Small intestine (tissue), 7 donors: ENCODE results near the gene THRB. TPM values are rescaled to one million over a fixed set of nuclear protein-coding genes. Genes with fewer than 3 reads are reported as not detected.
"Not testable (repeated sequence)": the region's sequence is repeated elsewhere in the genome, so short reads cannot be mapped to it uniquely, and the experiment has no call there.

ENCODE experiments used
- DNase-seq, 2 donors: peaks; one replicate each; pipeline versions ENCODE4 v3.0.0 to v3.0.0-alpha.2; 2013
- FAIRE-seq: peaks from 2 replicates; lab custom pipeline; 2012; peaks lifted over from hg19 to GRCh38; lab: Jason Lieb, UNC
- H3K27ac ChIP-seq, 3 donors: one replicate each; pipeline ENCODE4 v1.5.1; 2013; ENCODE audit warnings: low read length in 2 of 3, mild to moderate bottlenecking in 2 of 3, control low read depth in 1 of 3, inconsistent platforms in 1 of 3, low read depth in 1 of 3, moderate library complexity in 1 of 3
- H3K27me3 ChIP-seq, 3 donors: one replicate each; pipeline ENCODE4 v1.6.1; 2013; ENCODE audit warnings: low read length in 3 of 3, inconsistent platforms in 1 of 3; ENCODE audit not compliant: control insufficient read depth in 3 of 3, insufficient read depth in 3 of 3
- H3K36me3 ChIP-seq, 3 donors: one replicate each; pipeline ENCODE4 v1.6.1; 2013; ENCODE audit warnings: low read length in 3 of 3, inconsistent platforms in 1 of 3, low read depth in 1 of 3, mild to moderate bottlenecking in 1 of 3, moderate library complexity in 1 of 3; ENCODE audit not compliant: control insufficient read depth in 3 of 3, insufficient read depth in 2 of 3
- H3K4me1 ChIP-seq, 3 donors: one replicate each; pipeline ENCODE4 v1.6.1; 2013; ENCODE audit warnings: low read length in 2 of 3, inconsistent platforms in 1 of 3, low read depth in 1 of 3, mild to moderate bottlenecking in 1 of 3, moderate library complexity in 1 of 3; ENCODE audit not compliant: control insufficient read depth in 3 of 3, insufficient read depth in 2 of 3
- H3K4me3 ChIP-seq, 3 donors: one replicate each; pipeline ENCODE4 v1.5.1; 2013; ENCODE audit warnings: low read length in 3 of 3, control low read depth in 1 of 3, inconsistent platforms in 1 of 3, low read depth in 1 of 3, mild to moderate bottlenecking in 1 of 3, moderate library complexity in 1 of 3
- H3K9me3 ChIP-seq, 2 donors: one replicate each; pipeline ENCODE4 v1.6.1; 2013; ENCODE audit warnings: low read depth in 1 of 2, low read length in 1 of 2; ENCODE audit not compliant: control insufficient read depth in 2 of 2, insufficient read depth in 1 of 2
- WGBS, 3 donors: extraction: QIAGEN DNeasy Blood & Tissue Kit; methylation state at CpG; one replicate each; pipeline ENCODE4 v1.1.7; 2013; 5-methylcytosine and 5-hydroxymethylcytosine counted together
- polyA plus RNA-seq, 4 donors: library from polyadenylated mRNA; stranded (reverse) in 3 of 4; unstranded in 1 of 4; fragments of 200-250 nt in 3 of 4; fragments of 120-200 nt in 1 of 4; gene quantifications; one replicate each; pipeline versions ENCODE4 v1.2.1 to v1.2.3, GENCODE V29; 2013
- donor health status: healthy with polysubstance abuse.
- donor health status: control.
- donor health status: control.
- donor health status: Bipolar disorder and iron deficiency.
- donor health status: healthy.

THRB gene
- polyA plus RNA-seq, 4 donors = 3.2 to 46.1 (median 4.4) TPM

GRCh38 chr3:24400015-24400414 lies 94.6 kb downstream of the THRB start:
- whole genome bisulfite sequencing, 3 donors = 49 to 66% (median 52%) methylated on average over 2 of the region's 2 CpGs
- no peaks in the 10 kb centered on the region for H3K9me3 ChIP-seq
- DNase-seq = no peak
- peaks cover 0 to 29% (median 0%) of the 10 kb centered on the region in 3 donors for H3K4me1 ChIP-seq
- no peak overlapping the region for H3K4me3 ChIP-seq
- H3K27ac ChIP-seq = peak overlapping the region in 1 of 3 donors; percentile 45
- FAIRE-seq = no peak
- H3K27me3 ChIP-seq = no peaks in the 10 kb centered on the region
- H3K36me3 ChIP-seq = no peaks in the 10 kb centered on the region

GRCh38 chr3:24399614-24400013 lies 95.0 kb downstream of the THRB start:
- Histone ChIP-seq H3K9me3 (no peaks in the 10 kb centered on the region), H3K27ac (peak overlapping the region in 1 of 3 donors; percentile 36), H3K4me1 (peaks cover 0 to 29% (median 0%) of the 10 kb centered on the region in 3 donors), H3K27me3 (no peaks in the 10 kb centered on the region), H3K4me3 (no peak overlapping the region), H3K36me3 (no peaks in the 10 kb centered on the region)
- 82 to 86% (median 84%) methylated on average over 3 of the region's 3 CpGs for WGBS, 3 donors
- DNase-seq (no peak), FAIRE-seq (no peak)

- not testable (repeated sequence) for H3K27ac ChIP-seq, H3K4me3 ChIP-seq, FAIRE-seq, H3K27me3 ChIP-seq, H3K9me3 ChIP-seq, H3K36me3 ChIP-seq, DNase-seq
- WGBS, 3 donors = 83 to 91% (median 88%) methylated on average over 4 to 5 of the region's 5 CpGs
- H3K4me1 ChIP-seq = peaks cover 0 to 29% (median 0%) of the 10 kb centered on the region in 3 donors
Observed at GRCh38 chr3:24398712-24399111, 95.9 kb downstream of the THRB start.

GRCh38 chr3:24396338-24396737 lies 98.3 kb downstream of the THRB start:
- Histone ChIP-seq H3K36me3 (peaks cover 0 to 2% (median 0%) of the 10 kb centered on the region in 3 donors), H3K4me3 (no peak overlapping the region), H3K9me3 (no peaks in the 10 kb centered on the region), H3K27me3 (no peaks in the 10 kb centered on the region), H3K27ac (no peak overlapping the region), H3K4me1 (peaks cover 0 to 20% (median 0%) of the 10 kb centered on the region in 3 donors)
- 75 to 92% (median 84%) methylated on average over 4 of the region's 4 CpGs for WGBS, 3 donors
- no peak for DNase-seq
- FAIRE-seq = no peak

- WGBS, 3 donors = 76 to 86% (median 78%) methylated on average over 2 of the region's 2 CpGs
- no peak overlapping the region for H3K4me3 ChIP-seq
- H3K36me3 ChIP-seq = peaks cover 0 to 5% (median 0%) of the 10 kb centered on the region in 3 donors
- H3K9me3 ChIP-seq = no peaks in the 10 kb centered on the region
- FAIRE-seq (no peak), DNase-seq (no peak)
- no peak overlapping the region for H3K27ac ChIP-seq
- peaks cover 0 to 21% (median 0%) of the 10 kb centered on the region in 3 donors for H3K4me1 ChIP-seq
- no peaks in the 10 kb centered on the region for H3K27me3 ChIP-seq
Observed at GRCh38 chr3:24394754-24395153, 99.9 kb downstream of the THRB start.

- FAIRE-seq (no peak), DNase-seq (no peak)
- no peaks in the 10 kb centered on the region for H3K27me3 ChIP-seq
- 57 to 79% (median 76%) methylated on average over 3 of the region's 3 CpGs for WGBS, 3 donors
- H3K4me3 ChIP-seq = no peak overlapping the region
- peaks cover 0 to 18% (median 3%) of the 10 kb centered on the region in 3 donors for H3K4me1 ChIP-seq
- peaks cover 0 to 5% (median 0%) of the 10 kb centered on the region in 3 donors for H3K36me3 ChIP-seq
- no peaks in the 10 kb centered on the region for H3K9me3 ChIP-seq
- H3K27ac ChIP-seq = no peak overlapping the region
Observed at GRCh38 chr3:24393316-24393715, 101.3 kb downstream of the THRB start.

GRCh38 chr3:24390169-24391130 lies 104.2 kb downstream of the THRB start:
- 66 to 76% (median 67%) methylated on average over 3 of the region's 3 CpGs for WGBS, 3 donors
- Histone ChIP-seq H3K4me1 (peaks cover 0 to 24% (median 3%) of the 10 kb centered on the region in 3 donors), H3K27ac (no peak overlapping the region), H3K4me3 (no peak overlapping the region), H3K27me3 (no peaks in the 10 kb centered on the region), H3K9me3 (no peaks in the 10 kb centered on the region), H3K36me3 (peaks cover 0 to 5% (median 0%) of the 10 kb centered on the region in 3 donors)
- FAIRE-seq (no peak), DNase-seq (peak; percentile 74 to 75)

GRCh38 chr3:24389108-24390090 lies 105.3 kb downstream of the THRB start:
- Histone ChIP-seq H3K27ac (no peak overlapping the region), H3K36me3 (peaks cover 0 to 5% (median 0%) of the 10 kb centered on the region in 3 donors), H3K4me3 (no peak overlapping the region), H3K9me3 (no peaks in the 10 kb centered on the region), H3K27me3 (no peaks in the 10 kb centered on the region), H3K4me1 (peaks cover 0 to 24% (median 3%) of the 10 kb centered on the region in 3 donors)
- WGBS, 3 donors = 41 to 61% (median 48%) methylated on average over 6 of the region's 6 CpGs
- DNase-seq (peak in 1 of 2 donors; percentile 27), FAIRE-seq (no peak)
